Neural progenitor cell (in vitro differentiated cells): ENCODE data around the gene HDAC3. TPM values are rescaled to one million over a fixed set of nuclear protein-coding genes. Genes with fewer than 3 reads are reported as not detected.

ENCODE experiments used
- DNase-seq: peaks from one replicate; pipeline ENCODE4 v3.0.0-alpha.2; 2016; ENCODE audit warnings: low spot score
- H2AFZ ChIP-seq: fragments of 200-600 bp; sonication (generic); replicated peaks from 2 replicates; pipeline ENCODE4 v1.6.1; 2016; ENCODE audit warnings: antibody characterized with exemption
- H3F3A ChIP-seq: fragments of 200-600 bp; sonication (generic); 2 replicates; pipeline ENCODE4 v1.6.1; 2016; ENCODE audit warnings: antibody characterized with exemption, low read depth
- H3K27ac ChIP-seq: fragments of 200-600 bp; sonication (generic); 2 replicates; pipeline ENCODE4 v1.5.1; 2016; ENCODE audit warnings: mild to moderate bottlenecking
- H3K27me3 ChIP-seq: fragments of 200-600 bp; sonication (generic); 2 replicates; pipeline ENCODE4 v1.6.1; 2016; ENCODE audit warnings: mild to moderate bottlenecking, moderate library complexity
- H3K36me3 ChIP-seq: fragments of 200-600 bp; sonication (generic); 2 replicates; pipeline ENCODE4 v1.5.1; 2016
- H3K4me1 ChIP-seq: fragments of 200-600 bp; sonication (generic); 2 replicates; pipeline ENCODE4 v1.6.1; 2016; ENCODE audit warnings: mixed run types
- H3K4me2 ChIP-seq: fragments of 200-600 bp; sonication (generic); 2 replicates; pipeline ENCODE4 v1.6.1; 2016
- H3K4me3 ChIP-seq: fragments of 200-600 bp; sonication (generic); 2 replicates; pipeline ENCODE4 v1.5.1; 2016
- H3K79me2 ChIP-seq: fragments of 200-600 bp; sonication (generic); 2 replicates; pipeline ENCODE4 v1.6.1; 2016; ENCODE audit warnings: low read depth
- H3K9ac ChIP-seq: fragments of 200-600 bp; sonication (generic); 2 replicates; pipeline ENCODE4 v1.6.1; 2016
- H3K9me3 ChIP-seq: fragments of 200-600 bp; sonication (generic); 2 replicates; pipeline ENCODE4 v1.5.1; 2016; ENCODE audit warnings: low read depth
- H4K20me1 ChIP-seq: fragments of 200-600 bp; sonication (generic); 2 replicates; pipeline ENCODE4 v1.6.1; 2016; ENCODE audit warnings: low read depth
- H3K27ac Mint-ChIP-seq: 3 replicates; pipeline ENCODE4 v1.8.0; 2021; ENCODE audit warnings: mixed read lengths
- H3K27me3 Mint-ChIP-seq: 2 replicates; pipeline ENCODE4 v1.8.0; 2022; ENCODE audit warnings: low read depth, mild to moderate bottlenecking, inconsistent platforms, moderate library complexity, mixed read lengths; ENCODE audit not compliant: insufficient read depth
- H3K36me3 Mint-ChIP-seq: 3 replicates; pipeline ENCODE4 v1.8.0; 2021; ENCODE audit warnings: mixed read lengths
- H3K4me1 Mint-ChIP-seq: 3 replicates; pipeline ENCODE4 v1.8.0; 2021; ENCODE audit warnings: mixed read lengths
- H3K4me3 Mint-ChIP-seq: 3 replicates; pipeline ENCODE4 v1.8.0; 2021; ENCODE audit warnings: mild to moderate bottlenecking, moderate library complexity, mixed read lengths
- H3K9me3 Mint-ChIP-seq: 3 replicates; pipeline ENCODE4 v1.8.0; 2020; ENCODE audit warnings: mixed read lengths
- CTCF ChIP-seq: fragments of 200-600 bp; sonication (generic); IDR thresholded peaks from 2 replicates; pipeline ENCODE4 v1.5.1; 2017; ENCODE audit warnings: antibody characterized with exemption, mild to moderate bottlenecking
- EZH2 ChIP-seq: fragments of 200-600 bp; sonication (generic); IDR thresholded peaks from 2 replicates; pipeline ENCODE4 v1.6.1; 2017; ENCODE audit warnings: antibody characterized with exemption, mild to moderate bottlenecking, moderate library complexity
- EZH2phosphoT487 ChIP-seq: fragments of 200-600 bp; sonication (generic); IDR thresholded peaks from 2 replicates; pipeline ENCODE4 v1.6.1; 2017; ENCODE audit warnings: antibody characterized with exemption
- total RNA-seq: library from RNA; depleted of rRNA; stranded (reverse); fragments of >200 nt; gene quantifications from 2 replicates; pipeline ENCODE4 v1.2.3, GENCODE V29; 2015; ENCODE audit warnings: low replicate concordance

The HDAC3 gene
- total RNA-seq, 1 donor from 2014 or later: 57.3 TPM

- Mint-ChIP-seq H3K4me1 (peaks cover 10% of the 10 kb centered on the region), H3K27me3 (no peaks in the 10 kb centered on the region), H3K4me3 (no peak overlapping the region), H3K9me3 (no peaks in the 10 kb centered on the region), H3K36me3 (peaks cover 2% of the 10 kb centered on the region), H3K27ac (no peak overlapping the region)
- Histone ChIP-seq H3K27ac (no peak overlapping the region), H3K79me2 (no peaks in the 10 kb centered on the region), H4K20me1 (peaks cover 16% of the 10 kb centered on the region), H2AFZ (no peak overlapping the region), H3K9me3 (no peaks in the 10 kb centered on the region), H3K36me3 (no peaks in the 10 kb centered on the region), H3K4me2 (no peak overlapping the region), H3K9ac (no peak overlapping the region), H3F3A (peaks cover 9% of the 10 kb centered on the region), H3K4me3 (no peak overlapping the region), H3K4me1 (no peaks in the 10 kb centered on the region), H3K27me3 (peaks cover 16% of the 10 kb centered on the region)
- DNase-seq: no peak
- no peak for TF ChIP-seq CTCF
- TF ChIP-seq EZH2phosphoT487: no peak
- no peak for TF ChIP-seq EZH2
These were observed 5.1 kb upstream of the HDAC3 start for GRCh38 chr5:141641634-141642267.

DNA sequence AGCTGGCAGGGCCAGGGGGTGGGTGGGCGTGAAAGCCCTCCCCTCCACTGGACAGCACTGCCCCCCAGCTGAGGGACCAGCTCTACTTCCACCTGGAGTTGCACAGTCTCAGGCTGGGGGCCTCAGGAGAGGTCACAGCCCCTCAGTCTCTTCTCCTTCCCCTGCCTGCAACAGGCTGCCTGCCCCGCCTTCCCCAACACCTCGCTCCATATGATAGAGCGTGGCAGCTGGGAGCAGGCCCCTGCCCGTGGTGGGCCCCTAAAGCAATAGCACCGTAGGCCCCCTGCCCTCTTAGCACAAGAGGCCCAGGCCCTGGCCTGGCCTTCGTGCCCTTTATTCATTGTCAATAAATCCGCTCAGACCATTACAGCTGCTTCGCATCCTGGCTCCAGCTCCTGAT, 4.0 kb upstream of the HDAC3 start:
- H3K4me3 ChIP-seq: no peak overlapping the region
- no peak overlapping the region for H2AFZ ChIP-seq
- peaks cover 9% of the 10 kb centered on the region for H3K79me2 ChIP-seq
- no peaks in the 10 kb centered on the region for H3K9me3 Mint-ChIP-seq
- H3K27ac ChIP-seq: no peak overlapping the region
- no peak overlapping the region for H3K4me2 ChIP-seq
- no peaks in the 10 kb centered on the region for H3K27me3 Mint-ChIP-seq
- peaks cover 16% of the 10 kb centered on the region for H3K4me1 Mint-ChIP-seq
- no peaks in the 10 kb centered on the region for H3K9me3 ChIP-seq
- peaks cover 25% of the 10 kb centered on the region for H4K20me1 ChIP-seq
- peaks cover 4% of the 10 kb centered on the region for H3K4me1 ChIP-seq
- H3F3A ChIP-seq: peaks cover 9% of the 10 kb centered on the region
- H3K27me3 ChIP-seq: peaks cover 16% of the 10 kb centered on the region
- H3K4me3 Mint-ChIP-seq: no peak overlapping the region
- DNase-seq: no peak
- H3K27ac Mint-ChIP-seq: no peak overlapping the region
- peaks cover 2% of the 10 kb centered on the region for H3K36me3 Mint-ChIP-seq
- H3K9ac ChIP-seq: no peak overlapping the region
- H3K36me3 ChIP-seq: no peaks in the 10 kb centered on the region
- TF ChIP-seq EZH2: no peak
- TF ChIP-seq CTCF: no peak
- TF ChIP-seq EZH2phosphoT487: no peak

- no peak for TF ChIP-seq EZH2
- no peak for TF ChIP-seq EZH2phosphoT487
- no peak for TF ChIP-seq CTCF
- H3K79me2 ChIP-seq: peaks cover 16% of the 10 kb centered on the region
- Mint-ChIP-seq H3K4me3 (no peak overlapping the region), H3K9me3 (no peaks in the 10 kb centered on the region), H3K27me3 (no peaks in the 10 kb centered on the region), H3K27ac (no peak overlapping the region), H3K4me1 (peaks cover 23% of the 10 kb centered on the region), H3K36me3 (peaks cover 3% of the 10 kb centered on the region)
- H3F3A ChIP-seq: peaks cover 9% of the 10 kb centered on the region
- DNase-seq: no peak
- no peak overlapping the region for H3K9ac ChIP-seq
- H3K27me3 ChIP-seq: peaks cover 16% of the 10 kb centered on the region
- no peak overlapping the region for H2AFZ ChIP-seq
- H3K36me3 ChIP-seq: no peaks in the 10 kb centered on the region
- H4K20me1 ChIP-seq: peaks cover 32% of the 10 kb centered on the region
- H3K9me3 ChIP-seq: no peaks in the 10 kb centered on the region
- no peak overlapping the region for H3K27ac ChIP-seq
- no peak overlapping the region for H3K4me3 ChIP-seq
- H3K4me2 ChIP-seq: no peak overlapping the region
- peaks cover 5% of the 10 kb centered on the region for H3K4me1 ChIP-seq
These were observed 3.4 kb upstream of the HDAC3 start for GRCh38 chr5:141640051-141640415.
